Upper lobe of left lung (tissue), 6 donors: Measurements from ENCODE around the gene TRPM2. TPM values are rescaled to one million over a fixed set of nuclear protein-coding genes. Genes with fewer than 3 reads are reported as not detected.

Experiments used
- ATAC-seq, 2 donors: fragments of 200-7000 bp; cut with Tn5 transposase; one replicate each; pipeline ENCODE4 v1.9.1; 2022; ENCODE audit warnings: mild to moderate bottlenecking in 2 of 2, moderate library complexity in 2 of 2; ENCODE audit not compliant: low FRiP score in 2 of 2
- DNase-seq, 2 donors: peaks; one replicate each; pipeline ENCODE4 v3.0.0-alpha.2; 2019 to 2020
- H3K27ac ChIP-seq, 4 donors: fragments of 200-600 bp; sonication (generic); one replicate each; pipeline ENCODE4 v1.5.1; 2016 to 2019
- H3K27me3 ChIP-seq, 4 donors: fragments of 200-600 bp; sonication (generic); one replicate each; pipeline ENCODE4 v1.5.1; 2017 to 2019
- H3K36me3 ChIP-seq, 4 donors: fragments of 200-600 bp; sonication (generic); one replicate each; pipeline ENCODE4 v1.5.1; 2016 to 2019
- H3K4me1 ChIP-seq, 4 donors: fragments of 200-600 bp; sonication (generic); one replicate each; pipeline ENCODE4 v1.5.1; 2018 to 2019
- H3K4me3 ChIP-seq, 4 donors: fragments of 200-600 bp; sonication (generic); one replicate each; pipeline ENCODE4 v1.5.1; 2017 to 2019; ENCODE audit warnings: mild to moderate bottlenecking in 2 of 4, moderate library complexity in 1 of 4
- H3K9me3 ChIP-seq, 4 donors: fragments of 200-600 bp; sonication (generic); one replicate each; pipeline ENCODE4 v1.5.1; 2018 to 2019
- EP300 ChIP-seq, 4 donors: sonication (generic); formaldehyde crosslinking; IDR thresholded peaks; one replicate each; pipeline ENCODE4 v1.5.1; 2017; ENCODE audit warnings: antibody characterized with exemption in 4 of 4, control low read depth in 2 of 4
- POLR2A ChIP-seq, 4 donors: fragments of 450-650 bp; IDR thresholded peaks; one replicate each; pipeline ENCODE4 v1.5.1; 2016 to 2017; ENCODE audit warnings: antibody characterized with exemption in 4 of 4, mild to moderate bottlenecking in 2 of 4
- POLR2AphosphoS5 ChIP-seq, 2 donors: sonication (generic); formaldehyde crosslinking; IDR thresholded peaks; one replicate each; pipeline ENCODE4 v1.5.1; 2017; ENCODE audit warnings: antibody characterized with exemption in 2 of 2
- WGBS, 2 donors: methylation state at CpG; one replicate each; pipeline ENCODE4 v1.1.5; 2017 to 2018; 5-methylcytosine and 5-hydroxymethylcytosine counted together
- total RNA-seq, 6 donors: library from RNA; depleted of rRNA in 4 of 6; stranded (reverse); fragments of >200 nt in 4 of 6; gene quantifications; one replicate each; pipeline versions ENCODE4 v1.1.0 to v1.2.1, GENCODE V29; 2016 to 2021
- TF ChIP-seq, protein P1 (sequence below), 6 experiments: fragments of 450-650 bp in 4 of 6; fragments of 200-600 bp in 2 of 6; sonication (generic) in 2 of 6; IDR thresholded peaks; one replicate each; pipeline ENCODE4 v1.5.1; 2016 to 2019; ENCODE audit warnings: antibody characterized with exemption in 6 of 6
- donor health status: DM: no; HTN: no; CAD: no; lungs with moderate emphysema.
- donor health status: DM: no; HTN: yes; CAD: no; lungs with severe emphysema.

Gene TRPM2
- total RNA-seq, 6 donors from 2014 or later: 2.2 to 37.7 (median 12.7) TPM

DNA sequence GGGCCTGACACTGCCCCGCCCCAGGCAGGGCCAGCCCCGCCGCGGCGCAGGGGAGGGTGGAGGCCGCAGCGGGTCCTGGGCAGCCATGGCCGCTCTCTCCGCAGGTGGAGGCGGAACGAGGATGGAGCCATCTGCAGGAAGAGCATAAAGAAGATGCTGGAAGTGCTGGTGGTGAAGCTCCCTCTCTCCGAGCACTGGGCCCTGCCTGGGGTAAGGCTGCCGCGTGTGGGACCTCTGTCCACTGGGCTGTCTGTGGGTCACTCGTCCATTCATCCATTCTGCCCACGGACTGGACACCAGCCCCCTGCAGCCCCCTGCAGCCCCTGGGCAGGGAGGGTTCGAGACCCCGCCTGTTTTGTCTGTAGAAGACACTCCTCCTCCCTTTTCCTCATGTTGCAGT lies 83.5 kb downstream of the TRPM2 start:
- ATAC-seq (no peak), DNase-seq (peak in 1 of 2 donors; percentile 62)
- H3K9me3 ChIP-seq: no peaks in the 10 kb centered on the region
- no peak overlapping the region for H3K4me3 ChIP-seq
- no peaks in the 10 kb centered on the region for H3K27me3 ChIP-seq
- peaks cover 0 to 8% (median 0%) of the 10 kb centered on the region in 4 donors for H3K4me1 ChIP-seq
- TF ChIP-seq POLR2AphosphoS5 (IDR thresholded peaks at IDR 0.05): no peak
- TF ChIP-seq EP300 (IDR thresholded peaks at IDR 0.05): no peak
- TF ChIP-seq, protein P1, sequence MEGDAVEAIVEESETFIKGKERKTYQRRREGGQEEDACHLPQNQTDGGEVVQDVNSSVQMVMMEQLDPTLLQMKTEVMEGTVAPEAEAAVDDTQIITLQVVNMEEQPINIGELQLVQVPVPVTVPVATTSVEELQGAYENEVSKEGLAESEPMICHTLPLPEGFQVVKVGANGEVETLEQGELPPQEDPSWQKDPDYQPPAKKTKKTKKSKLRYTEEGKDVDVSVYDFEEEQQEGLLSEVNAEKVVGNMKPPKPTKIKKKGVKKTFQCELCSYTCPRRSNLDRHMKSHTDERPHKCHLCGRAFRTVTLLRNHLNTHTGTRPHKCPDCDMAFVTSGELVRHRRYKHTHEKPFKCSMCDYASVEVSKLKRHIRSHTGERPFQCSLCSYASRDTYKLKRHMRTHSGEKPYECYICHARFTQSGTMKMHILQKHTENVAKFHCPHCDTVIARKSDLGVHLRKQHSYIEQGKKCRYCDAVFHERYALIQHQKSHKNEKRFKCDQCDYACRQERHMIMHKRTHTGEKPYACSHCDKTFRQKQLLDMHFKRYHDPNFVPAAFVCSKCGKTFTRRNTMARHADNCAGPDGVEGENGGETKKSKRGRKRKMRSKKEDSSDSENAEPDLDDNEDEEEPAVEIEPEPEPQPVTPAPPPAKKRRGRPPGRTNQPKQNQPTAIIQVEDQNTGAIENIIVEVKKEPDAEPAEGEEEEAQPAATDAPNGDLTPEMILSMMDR (IDR thresholded peaks at IDR 0.05): no peak
- TF ChIP-seq POLR2A (IDR thresholded peaks at IDR 0.05): no peak
- peaks cover 0 to 9% (median 0%) of the 10 kb centered on the region in 4 donors for H3K36me3 ChIP-seq
- H3K27ac ChIP-seq: no peak overlapping the region
- WGBS, 2 donors: 79 to 87% methylated on average over 15 to 16 of the region's 18 CpGs

DNA sequence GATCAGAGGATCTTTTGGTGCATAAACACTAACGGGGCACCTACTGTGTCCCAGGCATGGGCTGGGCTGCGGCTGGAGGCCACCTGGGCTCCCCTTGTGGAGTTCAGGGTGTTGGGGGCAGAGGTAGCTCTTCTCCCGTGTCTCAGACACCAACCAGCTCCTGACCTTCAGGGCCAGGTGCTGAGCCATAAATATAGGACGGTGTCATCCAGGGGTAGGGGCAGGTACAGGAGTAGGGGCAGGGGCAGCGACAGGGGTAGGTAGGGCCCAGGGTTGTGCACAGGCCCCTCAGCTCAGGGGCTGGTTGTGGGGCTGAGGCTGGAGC lies 83.9 kb downstream of the TRPM2 start:
- WGBS, 2 donors: 67 to 91% methylated on average over 2 to 5 of the region's 5 CpGs
- TF ChIP-seq POLR2A (IDR thresholded peaks at IDR 0.05): no peak
- no peak for TF ChIP-seq POLR2AphosphoS5 (IDR thresholded peaks at IDR 0.05)
- TF ChIP-seq, protein P1 (IDR thresholded peaks at IDR 0.05): no peak
- TF ChIP-seq EP300 (IDR thresholded peaks at IDR 0.05): no peak

DNA sequence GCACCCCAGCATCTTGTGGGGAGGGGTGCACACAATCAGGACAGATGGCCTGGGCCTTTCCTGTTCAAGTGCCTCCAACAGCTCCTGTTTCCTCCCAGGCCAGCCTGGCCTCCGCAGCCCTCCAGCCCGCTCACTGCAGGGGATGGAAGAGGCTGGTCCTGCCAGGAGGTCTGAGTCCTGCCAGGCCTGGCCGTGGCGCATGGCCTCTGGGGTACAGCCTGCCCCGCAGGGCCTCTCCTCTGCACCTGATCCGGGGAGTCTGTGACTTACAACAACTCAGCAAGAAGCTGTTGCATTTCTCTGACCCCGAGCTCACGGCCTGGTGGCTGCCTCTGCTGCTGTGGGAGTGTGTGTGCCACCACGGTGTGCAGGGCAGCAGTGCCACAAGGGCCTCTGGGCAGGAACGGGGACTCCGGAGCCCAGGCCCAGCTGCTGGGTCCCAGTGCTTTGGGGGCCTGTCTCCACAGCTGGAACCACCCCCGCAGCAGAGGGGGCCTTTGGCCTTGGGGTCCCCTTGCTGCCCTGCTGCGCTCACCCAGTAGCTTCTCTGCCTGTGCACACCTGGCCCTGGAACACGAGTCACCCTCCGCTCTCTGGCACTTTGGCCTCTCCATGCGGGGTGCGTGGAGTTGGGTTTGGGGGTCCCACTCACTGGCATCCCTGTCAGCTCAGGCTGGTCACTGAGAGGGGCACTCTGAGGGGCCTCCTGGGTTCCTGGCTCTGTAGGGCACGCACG lies 84.4 kb downstream of the TRPM2 start:
- WGBS, 2 donors: 91% methylated on average over 12 of the region's 19 CpGs; no CpG with 5 or more reads in 1 of the 2 donors
- ATAC-seq (no peak), DNase-seq (peak in 1 of 2 donors; percentile 77)
- peaks cover 0 to 8% (median 0%) of the 10 kb centered on the region in 4 donors for H3K4me1 ChIP-seq
- no peak for TF ChIP-seq EP300 (IDR thresholded peaks at IDR 0.05)
- TF ChIP-seq POLR2AphosphoS5 (IDR thresholded peaks at IDR 0.05): no peak
- TF ChIP-seq, protein P1 (IDR thresholded peaks at IDR 0.05): no peak
- TF ChIP-seq POLR2A (IDR thresholded peaks at IDR 0.05): no peak
- H3K4me3 ChIP-seq: no peak overlapping the region
- H3K36me3 ChIP-seq: peaks cover 0 to 9% (median 0%) of the 10 kb centered on the region in 4 donors
- H3K9me3 ChIP-seq: no peaks in the 10 kb centered on the region
- H3K27me3 ChIP-seq: no peaks in the 10 kb centered on the region
- no peak overlapping the region for H3K27ac ChIP-seq

More for the DNA sequence above, 83.9 kb downstream of the TRPM2 start:
- H3K27ac ChIP-seq: no peak overlapping the region
- no peak for ATAC-seq
- H3K4me1 ChIP-seq: peaks cover 0 to 8% (median 0%) of the 10 kb centered on the region in 4 donors
- no peak overlapping the region for H3K4me3 ChIP-seq
- H3K9me3 ChIP-seq: no peaks in the 10 kb centered on the region
- H3K36me3 ChIP-seq: peaks cover 0 to 9% (median 0%) of the 10 kb centered on the region in 4 donors
- H3K27me3 ChIP-seq: no peaks in the 10 kb centered on the region
- DNase-seq: no peak

DNA sequence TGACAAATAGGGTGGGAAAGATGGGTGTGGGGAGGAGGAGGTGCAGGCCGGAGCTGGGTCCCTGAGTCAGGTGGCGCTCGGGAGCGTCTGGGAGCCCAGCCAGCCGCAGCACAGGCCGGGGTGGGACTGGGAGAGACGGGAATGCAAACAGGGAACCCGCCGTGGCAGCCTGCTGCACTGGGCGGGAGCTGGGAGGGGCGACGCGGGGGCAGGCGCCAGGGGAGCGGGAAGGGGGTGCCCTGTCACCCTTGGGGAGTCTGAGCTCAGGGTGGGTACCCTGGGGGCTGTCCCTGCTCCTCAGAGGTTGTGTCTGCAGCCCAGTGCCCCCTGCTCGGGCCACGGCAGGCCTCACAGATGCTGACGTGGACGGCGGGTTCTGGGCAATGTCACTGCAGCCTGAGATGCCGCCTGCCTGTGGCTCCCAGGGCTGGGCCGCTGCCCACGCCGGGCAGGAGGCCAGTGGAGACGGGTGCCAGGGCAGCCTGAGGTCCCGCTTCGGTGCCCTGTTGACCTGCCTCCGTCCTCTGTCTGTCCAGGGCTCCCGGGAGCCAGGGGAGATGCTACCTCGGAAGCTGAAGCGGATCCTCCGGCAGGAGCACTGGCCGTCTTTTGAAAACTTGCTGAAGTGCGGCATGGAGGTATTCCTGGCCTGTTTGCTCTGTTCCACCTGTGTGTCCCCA lies 85.2 kb downstream of the TRPM2 start:
- 71 to 84% methylated on average over 15 to 25 of the region's 34 CpGs for WGBS, 2 donors
- DNase-seq (peak; percentile 37 to 86), ATAC-seq (peak in 1 of 2 donors; percentile 5)
- Histone ChIP-seq H3K27ac (no peak overlapping the region), H3K36me3 (peaks cover 0 to 9% (median 0%) of the 10 kb centered on the region in 4 donors), H3K27me3 (no peaks in the 10 kb centered on the region), H3K9me3 (no peaks in the 10 kb centered on the region), H3K4me3 (peak overlapping the region in 2 of 4 donors; percentile 19 to 22), H3K4me1 (peaks cover 0 to 8% (median 0%) of the 10 kb centered on the region in 4 donors)
- TF ChIP-seq, protein P1 (IDR thresholded peaks at IDR 0.05): no peak
- TF ChIP-seq EP300 (IDR thresholded peaks at IDR 0.05): no peak
- TF ChIP-seq POLR2A (IDR thresholded peaks at IDR 0.05): no peak
- TF ChIP-seq POLR2AphosphoS5 (IDR thresholded peaks at IDR 0.05): no peak
